ENCODE data around the gene ZBTB20.

ZBTB20 gene

GRCh38 chr3:114864970-114865369 lies 282.1 kb downstream of the ZBTB20 start:
- no peak for DNase-seq

- DNase-seq = no peak
Observed at GRCh38 chr3:114863848-114864247, 283.2 kb downstream of the ZBTB20 start.

- no peak for DNase-seq
Observed at GRCh38 chr3:114861666-114862065, 285.4 kb downstream of the ZBTB20 start.

- DNase-seq = no peak
Observed at GRCh38 chr3:114860531-114860930, 286.6 kb downstream of the ZBTB20 start.

- DNase-seq = no peak
Observed at GRCh38 chr3:114858329-114858728, 288.8 kb downstream of the ZBTB20 start.

GRCh38 chr3:114857299-114857701 lies 289.8 kb downstream of the ZBTB20 start:
- DNase-seq = no peak

GRCh38 chr3:114856835-114857234 lies 290.3 kb downstream of the ZBTB20 start:
- DNase-seq = no peak

- DNase-seq = no peak
Observed at GRCh38 chr3:114855839-114856238, 291.2 kb downstream of the ZBTB20 start.

- DNase-seq = no peak
Observed at GRCh38 chr3:114852966-114853365, 294.1 kb downstream of the ZBTB20 start.

- DNase-seq = no peak
Observed at GRCh38 chr3:114850898-114851297, 296.2 kb downstream of the ZBTB20 start.

GRCh38 chr3:114848643-114849350 lies 298.3 kb downstream of the ZBTB20 start:
- no peak for DNase-seq

- DNase-seq = no peak
Observed at GRCh38 chr3:114848082-114848481, 299.0 kb downstream of the ZBTB20 start.

- no peak for DNase-seq
Observed at GRCh38 chr3:114847564-114847963, 299.5 kb downstream of the ZBTB20 start.

GRCh38 chr3:114846779-114847178 lies 300.3 kb downstream of the ZBTB20 start:
- DNase-seq = no peak

GRCh38 chr3:114846252-114846651 lies 300.8 kb downstream of the ZBTB20 start:
- DNase-seq = no peak

- DNase-seq = no peak
Observed at GRCh38 chr3:114841515-114841914, 305.6 kb downstream of the ZBTB20 start.

GRCh38 chr3:114839476-114839875 lies 307.6 kb downstream of the ZBTB20 start:
- no peak for DNase-seq

- DNase-seq = no peak
Observed at GRCh38 chr3:114838025-114838424, 309.1 kb downstream of the ZBTB20 start.

GRCh38 chr3:114834175-114834940 lies 312.7 kb downstream of the ZBTB20 start:
- DNase-seq = no peak

- no peak for DNase-seq
Observed at GRCh38 chr3:114831861-114832260, 315.2 kb downstream of the ZBTB20 start.

- DNase-seq = no peak
Observed at GRCh38 chr3:114830652-114831051, 316.4 kb downstream of the ZBTB20 start.

GRCh38 chr3:114829783-114830182 lies 317.3 kb downstream of the ZBTB20 start:
- no peak for DNase-seq

GRCh38 chr3:114827495-114827894 lies 319.6 kb downstream of the ZBTB20 start:
- no peak for DNase-seq

- DNase-seq = no peak
Observed at GRCh38 chr3:114824014-114824413, 323.1 kb downstream of the ZBTB20 start.

Measured in T1000 (cell line).